HG03280 (cell line): Measurements from ENCODE around the gene GRXCR2.
"Not testable (repeated sequence)": the region's sequence is repeated elsewhere in the genome, so short reads cannot be mapped to it uniquely, and the experiment has no call there.

Experiments
- ATAC-seq: cut with Tn5 transposase; IDR thresholded peaks from one replicate; pipeline ENCODE4 v1.9.1; 2021; ENCODE audit warnings: mild to moderate bottlenecking, moderate library complexity; ENCODE audit not compliant: unreplicated experiment

GRXCR2 gene, protein sequence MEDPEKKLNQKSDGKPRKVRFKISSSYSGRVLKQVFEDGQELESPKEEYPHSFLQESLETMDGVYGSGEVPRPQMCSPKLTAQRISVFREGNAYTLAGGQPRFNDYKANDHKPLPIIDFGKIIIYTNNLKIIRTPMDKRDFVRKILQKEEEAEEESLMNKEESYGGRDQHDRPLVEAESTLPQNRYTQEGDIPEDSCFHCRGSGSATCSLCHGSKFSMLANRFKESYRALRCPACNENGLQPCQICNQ

DNA sequence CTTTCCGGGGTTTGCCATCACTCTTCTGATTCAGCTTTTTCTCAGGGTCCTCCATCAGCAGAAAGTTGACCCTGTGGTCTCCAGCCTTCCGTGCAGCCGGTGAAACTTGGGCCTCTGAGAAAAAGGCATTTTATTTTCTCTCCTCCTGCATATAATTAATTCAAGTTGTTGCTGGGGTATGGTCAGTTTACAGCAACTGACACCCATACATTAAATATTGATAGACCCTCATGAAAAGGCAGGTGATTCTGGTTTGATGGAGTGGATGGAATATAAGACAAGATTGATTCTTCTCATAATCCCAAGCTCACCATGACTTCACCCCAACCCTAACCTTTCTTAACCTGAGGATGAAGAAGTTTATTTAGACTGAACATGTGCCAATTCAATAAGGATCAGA, at the start of gene GRXCR2:
Gene GRXCR2 (minus strand): TSS at position 101 of the 400 bp plus-strand sequence. CDS start 46 bp downstream, at position 55.
- no peak for ATAC-seq

DNA sequence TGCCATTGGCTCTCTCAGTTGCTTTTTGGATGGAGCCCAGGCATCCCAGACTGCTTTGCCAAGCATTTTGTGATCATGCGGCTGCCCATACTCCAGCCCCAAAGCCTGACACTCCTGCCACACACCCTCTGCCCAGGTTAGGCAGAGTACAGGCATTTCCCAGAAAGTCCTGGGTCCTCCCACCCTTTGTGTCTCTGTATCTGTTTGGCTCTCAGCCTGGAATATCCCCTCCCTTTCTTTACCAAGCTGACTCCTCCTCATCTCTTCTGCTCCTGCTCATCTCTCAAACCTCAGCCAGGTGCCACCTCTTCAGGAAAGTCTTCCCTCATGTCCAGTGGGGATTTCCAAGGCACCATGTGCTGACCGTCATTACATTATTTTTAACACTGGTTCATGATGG, 49.2 kb upstream of the GRXCR2 start:
- ATAC-seq, result no peak

DNA sequence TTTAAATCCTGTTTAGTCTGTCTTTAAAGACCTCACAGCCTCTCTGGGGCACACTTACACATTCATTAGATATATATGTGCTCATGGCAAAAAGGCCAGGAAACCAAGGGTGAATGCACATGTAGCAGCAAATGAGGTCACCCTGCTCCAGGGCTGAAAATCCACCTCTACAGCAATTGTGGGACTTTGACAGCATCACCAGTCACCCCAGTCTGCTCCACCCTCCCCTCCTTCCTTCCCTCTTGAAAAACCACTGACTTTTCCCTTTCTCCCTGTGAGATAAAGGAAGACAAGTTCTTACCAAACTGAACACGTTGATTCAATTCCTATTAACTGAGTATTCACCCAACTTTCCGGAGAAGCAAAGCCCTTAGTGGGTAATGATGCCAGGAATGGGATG, 48.4 kb upstream of the GRXCR2 start:
- ATAC-seq, result no peak

DNA sequence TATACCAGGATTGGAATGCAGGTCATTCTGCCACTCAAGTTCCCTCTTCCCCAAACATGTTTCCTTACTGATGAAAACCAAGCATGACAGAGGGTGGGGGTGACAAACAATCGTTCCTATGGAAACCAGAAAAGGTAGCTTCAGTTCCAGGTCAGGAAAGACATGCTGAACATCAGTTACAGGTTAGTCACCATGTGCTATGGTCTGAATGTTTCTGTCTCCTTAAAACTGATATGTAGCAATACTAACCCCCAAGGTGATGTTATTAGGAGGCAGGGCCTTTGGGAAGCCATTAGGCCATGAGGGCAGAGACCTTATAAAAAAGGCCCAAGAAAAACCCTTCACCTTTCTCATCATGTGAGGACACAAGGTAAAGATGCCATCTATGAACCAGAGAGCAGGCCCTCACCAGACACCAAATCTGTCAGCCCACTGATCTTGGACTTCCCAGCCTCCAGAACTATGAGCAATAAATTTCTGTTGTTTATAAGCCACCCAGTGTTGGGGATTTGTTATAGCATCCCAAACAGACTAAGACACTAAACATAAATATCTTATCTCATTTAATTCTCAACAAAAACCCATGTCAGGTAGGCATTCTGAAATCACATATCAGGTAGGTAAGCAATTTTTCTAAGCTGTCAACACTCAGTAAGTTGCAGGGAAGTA, 47.9 kb upstream of the GRXCR2 start:
- no peak for ATAC-seq

DNA sequence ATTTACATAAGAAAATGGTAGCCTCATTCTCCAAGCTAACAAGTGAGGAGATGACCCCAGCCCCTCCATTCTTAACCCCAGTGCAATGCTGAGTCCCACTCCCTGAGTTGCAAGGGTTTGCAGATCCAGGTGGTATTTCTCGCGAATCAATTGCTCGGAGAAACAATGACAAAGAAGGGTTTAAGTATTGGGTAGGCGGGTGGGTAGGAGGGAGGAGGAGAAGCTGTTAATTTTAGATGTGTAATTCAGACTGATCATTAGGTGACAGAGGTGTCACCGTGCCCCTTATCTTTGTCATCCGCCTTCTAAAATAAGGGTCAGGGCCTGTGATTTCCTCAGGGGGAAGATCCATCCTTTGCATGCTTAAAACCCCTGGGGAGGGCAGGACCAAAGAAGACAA, 46.6 kb upstream of the GRXCR2 start:
- no peak for ATAC-seq

DNA sequence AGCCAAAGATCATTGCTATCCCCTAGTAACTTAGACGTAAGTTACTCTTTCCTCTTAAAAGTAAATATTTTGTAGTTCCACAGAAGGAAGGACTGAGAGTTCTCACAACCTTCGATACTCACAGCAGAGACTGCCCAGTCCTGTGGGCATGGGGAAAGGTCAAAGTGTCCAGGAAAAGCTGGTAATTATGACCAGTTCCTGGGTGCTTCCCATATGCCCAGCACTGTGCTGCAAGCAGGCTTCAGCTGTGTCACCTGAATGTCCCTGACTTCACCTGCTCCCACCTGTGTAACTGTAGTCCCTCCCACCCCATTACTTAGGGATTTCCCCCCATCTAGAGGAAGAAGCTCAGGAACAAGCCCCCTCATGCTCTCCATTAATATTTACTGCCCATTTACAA, 45.6 kb upstream of the GRXCR2 start:
- ATAC-seq, result no peak

DNA sequence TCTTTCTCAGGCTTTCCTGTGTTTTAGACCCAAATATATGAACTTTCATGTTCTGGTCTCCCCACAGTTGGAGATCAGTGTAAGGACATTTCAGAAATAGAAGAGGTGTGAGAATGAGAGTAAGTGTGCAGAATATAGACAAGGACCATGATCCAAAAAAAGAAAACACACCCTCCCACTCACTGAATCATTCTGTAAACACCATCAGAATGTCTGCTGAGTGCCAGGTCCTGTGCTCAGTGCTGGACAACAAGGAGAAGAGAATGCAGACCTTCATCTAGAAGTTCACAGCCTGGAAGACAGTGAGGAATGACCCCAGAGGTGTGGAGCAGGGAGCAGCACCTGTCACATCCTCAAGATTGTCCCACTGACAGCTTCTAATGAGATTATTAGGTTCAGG, 44.5 kb upstream of the GRXCR2 start:
- no peak for ATAC-seq

DNA sequence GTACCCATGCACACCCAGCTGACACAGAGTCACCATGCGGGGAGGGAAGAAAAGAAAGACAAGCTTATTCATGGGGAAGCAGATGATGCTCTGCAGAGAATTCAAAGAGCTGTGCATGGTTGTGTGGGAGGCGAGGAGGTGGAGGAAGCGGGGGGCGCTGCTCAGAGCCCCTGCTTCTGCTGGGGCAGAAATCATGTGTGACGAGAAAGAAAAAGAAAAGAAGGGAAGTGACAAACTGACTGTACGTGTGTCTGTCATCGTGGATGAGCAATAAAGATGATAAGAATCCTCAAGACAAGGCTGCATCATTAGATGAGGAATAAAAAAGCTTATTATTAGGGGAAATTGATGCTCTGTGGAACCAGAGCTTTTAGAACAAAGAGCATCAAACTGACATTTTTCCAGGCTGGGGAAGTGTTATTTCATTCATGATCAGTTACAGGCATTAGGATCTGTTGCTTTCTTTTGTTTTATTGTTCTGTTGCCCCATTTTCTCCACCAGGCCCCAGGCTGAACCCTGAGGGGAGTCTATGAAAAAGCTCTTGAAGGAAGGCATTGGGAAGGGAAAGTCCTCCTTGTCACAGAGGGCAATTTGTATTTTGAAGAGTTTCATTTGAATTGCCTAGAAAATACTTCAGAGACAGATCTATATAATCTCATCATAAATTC, 43.3 kb upstream of the GRXCR2 start:
- ATAC-seq, result no peak

DNA sequence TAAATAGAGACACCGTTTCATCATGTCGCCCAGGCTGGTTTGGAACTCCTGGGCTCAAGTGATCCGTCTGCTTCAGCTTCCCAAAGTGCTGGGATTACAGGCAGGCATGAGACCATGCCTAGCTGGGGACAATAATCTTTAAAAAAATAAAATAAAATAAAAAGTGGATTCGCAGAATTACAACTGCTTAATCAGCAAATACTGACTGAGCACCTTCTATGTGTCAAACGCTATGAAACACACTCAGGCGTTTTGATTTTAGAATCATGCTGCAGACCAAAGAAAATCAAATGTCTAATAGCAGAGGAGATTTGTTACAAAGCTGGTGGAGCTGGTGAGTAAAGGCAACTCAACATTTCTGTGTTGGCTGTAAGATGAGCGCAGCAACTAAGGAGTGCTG, 40.9 kb upstream of the GRXCR2 start:
- no peak for ATAC-seq

DNA sequence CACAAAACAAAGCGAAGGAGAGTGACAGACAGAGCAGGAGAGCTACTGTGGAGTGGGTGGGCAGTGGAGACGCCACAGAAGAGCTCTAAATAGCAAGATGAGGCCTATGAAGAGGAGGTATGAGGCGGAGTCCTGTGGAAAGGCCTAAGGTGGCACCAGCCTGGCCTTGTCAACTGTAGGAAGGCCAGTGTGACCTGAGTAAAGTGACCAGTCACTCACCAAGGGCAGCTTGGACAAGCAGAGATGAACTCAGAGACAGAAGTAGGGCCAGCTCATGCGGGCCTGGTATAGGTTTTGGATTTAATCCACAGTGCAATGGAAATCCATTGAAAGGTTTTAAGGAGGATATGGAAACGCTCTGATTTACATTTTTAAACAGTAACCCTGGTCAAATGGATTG, 39.8 kb upstream of the GRXCR2 start:
- ATAC-seq, result no peak

DNA sequence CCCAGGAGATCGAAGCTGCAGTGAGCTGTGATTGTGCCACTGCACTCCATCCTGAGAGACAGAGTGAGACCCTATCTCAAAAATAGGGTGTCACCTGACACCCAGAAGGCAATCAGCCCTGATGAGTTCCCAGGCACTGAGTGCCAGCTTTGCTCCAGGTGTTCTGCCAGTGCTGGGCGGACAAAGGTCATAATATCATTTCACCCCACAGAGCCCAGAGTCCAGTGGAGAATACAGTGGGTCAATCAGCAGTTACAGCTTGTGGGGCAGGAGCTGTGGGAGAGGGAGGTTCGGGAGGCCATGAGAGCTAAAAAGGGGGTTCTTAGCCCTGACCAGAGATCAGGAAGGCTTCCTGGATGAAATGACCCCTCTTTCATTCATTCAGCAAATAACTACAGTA, 39.2 kb upstream of the GRXCR2 start:
- no peak for ATAC-seq

DNA sequence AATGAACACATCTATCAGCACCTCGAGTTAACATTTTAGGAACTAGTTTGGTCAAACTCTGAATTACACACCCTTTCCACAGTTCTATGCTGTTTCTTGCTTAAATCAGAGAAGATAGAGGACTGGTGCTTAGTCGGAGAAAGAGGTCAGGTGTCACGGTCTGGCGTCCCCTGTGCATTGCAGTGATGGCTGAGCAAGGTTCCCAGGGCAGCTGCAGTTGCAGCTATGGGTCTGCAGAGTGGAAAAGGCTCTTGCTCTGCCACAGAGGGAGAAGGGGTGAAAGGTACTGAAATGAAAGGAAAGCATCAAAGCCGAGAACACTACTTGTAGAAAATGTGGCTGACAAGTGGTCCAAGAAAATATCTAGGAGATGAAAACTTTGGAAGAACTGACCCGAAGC, 38.4 kb upstream of the GRXCR2 start:
- no peak for ATAC-seq

DNA sequence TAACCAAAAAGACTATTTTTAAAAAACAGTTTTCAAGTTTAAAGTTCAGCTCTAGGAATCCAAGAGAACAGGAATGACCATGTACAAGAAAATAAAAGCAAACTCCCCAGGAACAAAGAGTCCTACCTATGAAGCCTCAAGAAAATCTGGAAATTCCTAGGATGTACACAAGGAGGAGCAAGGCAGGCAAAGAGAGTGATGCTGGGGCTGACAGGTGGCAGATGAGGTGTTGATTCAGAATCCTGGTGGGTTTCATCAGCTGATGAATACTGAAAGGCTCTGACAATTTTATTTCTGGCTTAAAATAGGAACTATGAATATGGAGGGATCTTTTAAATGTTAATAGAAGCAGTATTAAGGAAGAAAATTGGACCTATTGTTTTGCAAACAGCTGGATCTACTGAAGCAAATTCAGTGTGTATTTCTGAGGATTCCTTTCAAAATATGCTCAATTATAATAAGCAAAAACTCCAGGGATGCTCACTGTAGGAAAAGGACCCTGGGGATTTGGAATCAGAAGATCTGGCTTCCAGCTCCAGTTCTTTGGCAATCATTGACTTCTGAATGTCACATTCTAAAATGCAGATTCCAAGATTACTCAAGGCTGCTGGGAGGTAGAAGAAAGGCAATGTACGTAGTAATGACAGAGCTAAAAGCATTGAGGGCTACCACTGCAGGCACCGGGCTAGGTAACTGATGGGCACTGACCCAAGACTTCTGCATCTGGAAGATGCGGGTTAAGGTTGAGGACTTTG, 35.6 kb upstream of the GRXCR2 start:
- ATAC-seq, result no peak

DNA sequence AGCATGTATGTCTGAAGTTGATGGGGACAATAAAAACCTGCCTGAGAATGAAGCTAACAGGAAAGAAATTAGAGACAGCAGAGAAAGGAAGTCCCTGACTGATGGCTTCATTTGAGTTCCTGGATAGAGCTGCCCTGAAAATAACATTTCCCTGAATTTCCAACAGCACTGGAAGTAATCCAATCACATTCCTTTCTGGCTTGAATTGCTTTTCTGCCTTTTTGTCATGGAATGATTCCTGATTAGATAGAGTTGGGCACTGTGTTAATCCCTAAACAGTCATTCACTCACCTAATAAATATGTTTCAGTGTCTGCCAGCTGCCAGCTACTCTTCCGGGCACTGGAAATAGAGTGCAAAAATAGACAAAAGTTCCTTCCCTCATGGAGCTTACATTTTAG, 33.6 kb upstream of the GRXCR2 start:
- ATAC-seq, result no peak

DNA sequence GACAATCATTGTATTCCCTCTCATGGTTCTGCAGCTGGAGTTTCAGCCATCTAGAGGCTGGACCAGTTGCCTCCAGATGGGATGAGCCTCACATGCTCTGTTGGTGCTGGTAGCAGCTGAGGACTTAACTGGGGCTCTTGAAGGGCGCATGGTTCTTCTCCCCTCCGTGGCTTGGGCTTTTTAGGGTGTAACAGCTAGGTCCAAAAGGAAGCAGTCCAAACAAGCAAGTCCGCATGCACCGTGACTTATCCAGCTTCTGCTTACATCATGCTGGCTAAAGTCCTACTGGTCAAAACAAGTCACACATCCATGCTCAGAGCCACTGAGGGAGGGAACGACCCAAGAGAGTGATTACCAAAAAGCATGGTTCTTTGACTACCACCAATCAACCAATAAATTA, 31.9 kb upstream of the GRXCR2 start:
- no peak for ATAC-seq

DNA sequence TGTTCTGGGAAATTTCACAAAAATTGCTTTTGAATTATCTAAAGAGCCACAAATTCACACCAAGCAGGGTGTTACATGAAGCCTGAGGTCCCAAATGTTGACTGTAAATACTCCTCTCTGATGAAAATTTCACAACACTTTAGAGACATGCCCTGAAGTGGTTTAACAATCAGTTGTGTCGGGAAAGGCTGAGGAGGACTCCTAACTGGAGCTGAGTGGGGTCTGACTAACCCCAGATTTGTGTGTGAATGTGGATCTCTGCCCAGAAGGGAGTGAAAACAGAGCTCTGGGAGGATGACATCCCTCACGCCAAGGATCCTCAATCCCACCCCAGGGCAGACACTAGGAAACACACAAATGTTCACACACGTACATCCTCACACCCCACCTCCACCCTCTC, 31.1 kb upstream of the GRXCR2 start:
- no peak for ATAC-seq

DNA sequence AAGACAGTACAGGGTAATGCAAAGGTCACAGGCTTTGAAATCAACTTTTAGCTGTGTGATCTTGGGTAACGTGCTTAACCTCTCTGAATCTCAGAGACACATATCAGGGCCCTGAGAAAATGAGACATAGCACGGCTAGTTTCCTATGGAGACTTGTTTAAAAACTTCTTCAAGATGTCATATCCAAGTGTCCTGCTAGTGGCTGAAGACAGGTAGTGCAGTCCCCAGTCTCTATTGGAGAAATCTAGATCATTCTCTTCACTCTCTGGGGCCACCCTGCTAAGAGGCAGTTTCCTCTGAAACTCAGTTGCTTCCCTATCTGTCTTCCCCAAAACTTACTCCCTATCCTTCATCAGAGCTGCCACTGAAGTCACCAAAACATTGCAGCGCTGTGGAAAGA, 30.3 kb upstream of the GRXCR2 start:
- peak; percentile 48 for ATAC-seq

DNA sequence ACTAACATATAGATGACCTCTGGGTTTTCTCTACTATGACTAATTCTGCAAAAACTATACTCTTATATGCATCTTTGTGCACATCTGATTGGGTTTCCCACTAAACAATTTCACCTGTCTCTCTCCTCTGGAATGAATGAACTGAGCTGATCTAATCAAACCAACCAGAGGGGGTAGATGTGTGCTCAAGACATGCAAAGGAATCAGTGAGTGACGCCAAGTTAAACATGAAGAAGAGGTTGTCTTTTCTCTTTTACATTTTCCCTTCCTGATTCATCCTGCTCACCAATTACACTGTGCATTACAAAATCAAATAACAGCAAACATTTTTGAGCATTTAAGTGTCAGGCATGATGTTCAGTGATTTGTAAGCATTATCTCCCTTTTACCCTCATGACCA, 29.6 kb upstream of the GRXCR2 start:
- no peak for ATAC-seq

DNA sequence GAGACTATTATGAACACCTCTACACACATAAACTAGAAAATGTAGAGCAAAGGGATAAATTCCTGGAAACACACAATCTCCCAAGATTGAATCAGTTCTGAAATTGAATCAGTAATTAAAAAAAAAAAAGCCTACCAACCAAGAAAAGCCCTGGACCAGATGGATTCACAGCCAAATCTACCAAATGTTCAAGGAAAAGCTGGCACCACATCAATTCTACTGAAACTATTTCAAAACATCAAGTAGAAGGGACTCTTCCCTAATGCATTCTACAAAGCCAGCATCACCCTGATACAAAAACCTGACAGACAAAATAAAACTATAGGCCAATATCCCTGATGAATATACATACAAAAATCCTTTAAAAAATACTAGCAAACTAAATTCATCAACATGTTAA, 25.4 kb upstream of the GRXCR2 start:
- no peak for ATAC-seq

DNA sequence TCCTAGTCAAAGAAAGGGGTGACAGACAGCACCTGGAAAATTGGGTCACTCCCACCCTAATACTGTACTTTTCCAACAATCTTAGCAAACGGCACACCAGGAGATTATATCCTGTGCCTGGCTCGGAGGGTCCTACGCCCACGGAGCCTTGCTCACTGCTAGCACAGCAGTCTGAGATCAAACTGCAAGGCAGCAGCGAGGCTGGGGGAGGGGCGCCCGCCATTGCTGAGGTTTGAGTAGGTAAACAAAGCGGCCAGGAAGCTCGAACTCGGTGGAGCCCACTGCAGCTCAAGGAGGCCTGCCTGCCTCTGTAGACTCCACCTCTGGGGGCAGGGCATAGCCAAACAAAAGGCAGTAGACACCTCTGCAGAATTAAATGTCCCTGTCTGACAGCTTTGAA, 18.6 kb upstream of the GRXCR2 start:
- ATAC-seq, result not testable (repeated sequence)

DNA sequence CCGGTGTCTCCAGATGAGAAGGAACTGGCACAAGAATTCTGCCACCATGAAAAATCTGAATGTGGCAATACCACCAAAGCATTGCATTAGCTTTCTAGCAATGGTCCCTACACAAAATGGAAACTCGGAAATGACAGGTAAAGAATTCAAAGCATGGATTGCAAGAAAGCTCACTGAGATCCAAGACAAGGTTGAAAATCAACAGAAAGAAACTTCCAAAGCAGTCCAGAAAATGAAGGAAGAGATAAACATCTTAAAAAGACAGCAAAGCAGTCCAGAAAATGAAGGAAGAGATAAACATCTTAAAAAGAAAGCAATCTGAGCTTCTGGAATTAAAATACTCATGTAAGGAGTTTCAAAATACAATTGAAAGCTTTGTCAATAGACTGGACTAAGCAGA, 16.8 kb upstream of the GRXCR2 start:
- no peak for ATAC-seq
